ENCODE measurements around the gene OBSL1. TPM values are rescaled to one million over a fixed set of nuclear protein-coding genes. Genes with fewer than 3 reads are reported as not detected.

OBSL1 gene
- total and polyA plus RNA-seq, 2 of the 4 experiments (the other 2 are of a cell fraction) = 21.5 to 51.2 TPM

DNA sequence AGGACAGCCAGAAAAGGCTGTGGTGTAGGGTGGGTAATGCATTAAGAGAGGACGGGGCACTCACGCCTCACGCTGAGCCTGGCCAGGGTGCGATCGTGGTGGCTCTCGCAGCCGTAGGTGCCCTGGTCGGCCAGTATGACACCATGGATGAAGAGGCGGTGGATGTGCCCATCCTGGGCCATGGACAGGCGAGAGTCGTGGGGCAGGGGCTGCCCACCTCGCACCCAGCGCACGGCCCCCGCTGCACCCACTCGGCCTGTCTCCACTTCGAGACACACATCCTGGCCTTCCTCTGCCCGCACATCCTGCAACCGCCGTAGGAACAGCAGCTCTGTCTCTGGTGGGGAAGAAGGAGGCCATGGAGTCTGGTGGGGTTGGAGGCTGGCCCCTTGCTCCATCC lies 15.4 kb downstream of the OBSL1 start:
- Histone ChIP-seq H3K36me3 (ENCODE audit: control insufficient read depth, insufficient read depth, low read length) (no peaks in the 10 kb centered on the region), H4K5ac (ENCODE audit: low read depth, low read length) (no peak overlapping the region), H3K4me3 (ENCODE audit: insufficient read depth, low read depth, low read length) (no peak overlapping the region), H2BK5ac (ENCODE audit: low read depth, low read length, poor library complexity, severe bottlenecking) (no peak overlapping the region), H4K91ac (ENCODE audit: insufficient read depth, low read depth, low read length) (no peak overlapping the region), H3K4ac (ENCODE audit: low read depth, low read length) (no peak overlapping the region), H2BK20ac (ENCODE audit: low read depth, low read length) (no peak overlapping the region), H2AK5ac (ENCODE audit: low read depth, low read length) (no peak overlapping the region), H3K4me1 (ENCODE audit: control insufficient read depth, insufficient read depth, low read length) (peaks cover 10% of the 10 kb centered on the region; the same call in 1 of the 2 replicates), H3K79me1 (ENCODE audit: low read depth in 1 of 2, low read length in 2 of 2) (no peaks in the 10 kb centered on the region), H4K20me1 (ENCODE audit: insufficient read depth, low read length) (peaks cover 3% of the 10 kb centered on the region), H3K14ac (replicated peaks; ENCODE audit: low read depth, low read length) (no peak overlapping the region), H3K18ac (ENCODE audit: low read depth, low read length) (no peak overlapping the region), H4K8ac (ENCODE audit: low read depth in 2 of 2, low read length in 2 of 2) (no peak overlapping the region), H2AK9ac (replicated peaks; ENCODE audit: low read depth, low read length, poor library complexity) (no peak overlapping the region), H3K9ac (ENCODE audit: low read depth, low read length) (no peak overlapping the region), H3K56ac (ENCODE audit: extremely low read depth, insufficient read depth, low read length) (no peak overlapping the region), H3K27ac (ENCODE audit: insufficient read depth, low read length) (no peak overlapping the region), H3K23ac (ENCODE audit: low read depth, low read length) (no peak overlapping the region), H3K9me3 (ENCODE audit: control insufficient read depth, insufficient read depth, low read length) (no peaks in the 10 kb centered on the region), H3K9me1 (ENCODE audit: insufficient read depth, low read length) (no peaks in the 10 kb centered on the region), H3K27me3 (ENCODE audit: control insufficient read depth, insufficient read depth, low read length) (no peaks in the 10 kb centered on the region), H2AFZ (replicated peaks; ENCODE audit: low read length, poor library complexity) (no peak overlapping the region), H2BK15ac (ENCODE audit: low read depth, low read length) (no peak overlapping the region), H3K4me2 (ENCODE audit: low read depth, low read length) (no peak overlapping the region), H2BK120ac (ENCODE audit: low read depth, low read length) (no peak overlapping the region)
- in situ Hi-C loops (cut with MboI; ENCODE audit: low sequenced_read_pairs) = no loop called here
- no TSS peak for BruUV-seq (replicated peaks)
- ChIA-PET POLR2A (ENCODE audit: unreplicated experiment) (no interaction called here), CTCF (no interaction called here)
- intact Hi-C loops (cut with micrococcal nuclease) = no loop called here
- DNase-seq (no peak), ATAC-seq (ENCODE audit: low read depth) (no peak)
- no peak for TF ChIP-seq POLR2A (IDR thresholded peaks at IDR 0.05; ENCODE audit: low read depth, low read length)
- TF ChIP-seq NFE2L2 (IDR thresholded peaks at IDR 0.05; ENCODE audit: low read depth, low read length) = no peak
- TF ChIP-seq CHD1 (IDR thresholded peaks at IDR 0.05; ENCODE audit: low read depth, low read length) = no peak
- no peak for TF ChIP-seq RFX5 (IDR thresholded peaks at IDR 0.05; ENCODE audit: low read depth, low read length)
- no peak for TF ChIP-seq FOS (IDR thresholded peaks at IDR 0.05; ENCODE audit: low read depth, low read length)
- no peak for TF ChIP-seq SMC3 (IDR thresholded peaks at IDR 0.05; ENCODE audit: low read depth, low read length)
- no peak for TF ChIP-seq MAFK (IDR thresholded peaks at IDR 0.05; ENCODE audit: low read depth, low read length)
- TF ChIP-seq BHLHE40 (IDR thresholded peaks at IDR 0.05; ENCODE audit: low read depth, low read length) = no peak
- TF ChIP-seq, protein P1, sequence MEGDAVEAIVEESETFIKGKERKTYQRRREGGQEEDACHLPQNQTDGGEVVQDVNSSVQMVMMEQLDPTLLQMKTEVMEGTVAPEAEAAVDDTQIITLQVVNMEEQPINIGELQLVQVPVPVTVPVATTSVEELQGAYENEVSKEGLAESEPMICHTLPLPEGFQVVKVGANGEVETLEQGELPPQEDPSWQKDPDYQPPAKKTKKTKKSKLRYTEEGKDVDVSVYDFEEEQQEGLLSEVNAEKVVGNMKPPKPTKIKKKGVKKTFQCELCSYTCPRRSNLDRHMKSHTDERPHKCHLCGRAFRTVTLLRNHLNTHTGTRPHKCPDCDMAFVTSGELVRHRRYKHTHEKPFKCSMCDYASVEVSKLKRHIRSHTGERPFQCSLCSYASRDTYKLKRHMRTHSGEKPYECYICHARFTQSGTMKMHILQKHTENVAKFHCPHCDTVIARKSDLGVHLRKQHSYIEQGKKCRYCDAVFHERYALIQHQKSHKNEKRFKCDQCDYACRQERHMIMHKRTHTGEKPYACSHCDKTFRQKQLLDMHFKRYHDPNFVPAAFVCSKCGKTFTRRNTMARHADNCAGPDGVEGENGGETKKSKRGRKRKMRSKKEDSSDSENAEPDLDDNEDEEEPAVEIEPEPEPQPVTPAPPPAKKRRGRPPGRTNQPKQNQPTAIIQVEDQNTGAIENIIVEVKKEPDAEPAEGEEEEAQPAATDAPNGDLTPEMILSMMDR (conservative IDR thresholded peaks at IDR 0.05; ENCODE audit: low read depth, low read length) = no peak
- TF ChIP-seq CEBPB (IDR thresholded peaks at IDR 0.05; ENCODE audit: low read depth, low read length) = no peak
- TF ChIP-seq, protein P2, sequence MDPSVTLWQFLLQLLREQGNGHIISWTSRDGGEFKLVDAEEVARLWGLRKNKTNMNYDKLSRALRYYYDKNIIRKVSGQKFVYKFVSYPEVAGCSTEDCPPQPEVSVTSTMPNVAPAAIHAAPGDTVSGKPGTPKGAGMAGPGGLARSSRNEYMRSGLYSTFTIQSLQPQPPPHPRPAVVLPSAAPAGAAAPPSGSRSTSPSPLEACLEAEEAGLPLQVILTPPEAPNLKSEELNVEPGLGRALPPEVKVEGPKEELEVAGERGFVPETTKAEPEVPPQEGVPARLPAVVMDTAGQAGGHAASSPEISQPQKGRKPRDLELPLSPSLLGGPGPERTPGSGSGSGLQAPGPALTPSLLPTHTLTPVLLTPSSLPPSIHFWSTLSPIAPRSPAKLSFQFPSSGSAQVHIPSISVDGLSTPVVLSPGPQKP (IDR thresholded peaks at IDR 0.05; ENCODE audit: borderline replicate concordance, low read depth, low read length) = no peak
- TF ChIP-seq, protein P3, sequence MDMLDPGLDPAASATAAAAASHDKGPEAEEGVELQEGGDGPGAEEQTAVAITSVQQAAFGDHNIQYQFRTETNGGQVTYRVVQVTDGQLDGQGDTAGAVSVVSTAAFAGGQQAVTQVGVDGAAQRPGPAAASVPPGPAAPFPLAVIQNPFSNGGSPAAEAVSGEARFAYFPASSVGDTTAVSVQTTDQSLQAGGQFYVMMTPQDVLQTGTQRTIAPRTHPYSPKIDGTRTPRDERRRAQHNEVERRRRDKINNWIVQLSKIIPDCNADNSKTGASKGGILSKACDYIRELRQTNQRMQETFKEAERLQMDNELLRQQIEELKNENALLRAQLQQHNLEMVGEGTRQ (IDR thresholded peaks at IDR 0.05; ENCODE audit: low read depth, low read length) = no peak
- TF ChIP-seq MXI1 (IDR thresholded peaks at IDR 0.05; ENCODE audit: borderline replicate concordance, low read depth, low read length) = no peak
- no peak for TF ChIP-seq RAD21 (IDR thresholded peaks at IDR 0.05; ENCODE audit: low read length)
- no peak for TF ChIP-seq RCOR1 (IDR thresholded peaks at IDR 0.05; ENCODE audit: insufficient replicate concordance, low read length)
- no peak for TF ChIP-seq MAZ (IDR thresholded peaks at IDR 0.05; ENCODE audit: borderline replicate concordance, low read depth, low read length)
- dilution Hi-C loops (cut with HindIII; ENCODE audit: low sequenced_read_pairs, unreplicated experiment) = no loop called here
- 90% methylated on average over 2 of the region's 20 CpGs; no CpG with 5 or more reads in 1 of the 2 experiments for WGBS, 2 experiments (ENCODE audit: extremely low coverage in 2 of 2, insufficient read length in 1 of 2)
